GM23338 (cell line): ENCODE data around the gene SLC35A3. TPM values are rescaled to one million over a fixed set of nuclear protein-coding genes. Genes with fewer than 3 reads are reported as not detected.

Experiments
- ATAC-seq: fragments of 200-7000 bp; cut with Tn5 transposase; 3 replicates; pipeline ENCODE4 v1.9.1; 2020
- DNase-seq: peaks from one replicate; pipeline ENCODE4 v3.0.0-alpha.2; 2015; ENCODE audit warnings: low spot score
- H2AFZ ChIP-seq: fragments of 200-600 bp; sonication (generic); 2 replicates; pipeline ENCODE4 v1.8.0; 2016; ENCODE audit warnings: antibody characterized with exemption, mild to moderate bottlenecking, moderate library complexity
- H3F3A ChIP-seq: fragments of 200-600 bp; sonication (generic); replicated peaks from 2 replicates; pipeline ENCODE4 v1.8.0; 2017; ENCODE audit warnings: antibody characterized with exemption, mixed run types, low read depth
- H3K27ac ChIP-seq: fragments of 200-600 bp; sonication (generic); 2 replicates; pipeline ENCODE4 v1.6.1; 2016; ENCODE audit warnings: low read depth
- H3K27me3 ChIP-seq: fragments of 200-600 bp; sonication (generic); 2 replicates; pipeline ENCODE4 v1.8.0; 2016; ENCODE audit warnings: mild to moderate bottlenecking, mixed run types, moderate library complexity; ENCODE audit not compliant: insufficient read depth
- H3K36me3 ChIP-seq: fragments of 200-600 bp; sonication (generic); 2 replicates; pipeline ENCODE4 v1.8.0; 2016; ENCODE audit warnings: mild to moderate bottlenecking; ENCODE audit not compliant: insufficient read depth
- H3K4me1 ChIP-seq: fragments of 200-600 bp; sonication (generic); 2 replicates; pipeline ENCODE4 v1.8.0; 2016; ENCODE audit warnings: mild to moderate bottlenecking, moderate library complexity; ENCODE audit not compliant: insufficient read depth
- H3K4me2 ChIP-seq: fragments of 200-600 bp; sonication (generic); 2 replicates; pipeline ENCODE4 v1.7.1; 2017; ENCODE audit warnings: mixed run types
- H3K4me3 ChIP-seq: fragments of 200-600 bp; sonication (generic); 2 replicates; pipeline ENCODE4 v1.6.1; 2016; ENCODE audit warnings: mixed run types
- H3K79me2 ChIP-seq: fragments of 200-600 bp; sonication (generic); replicated peaks from 2 replicates; pipeline ENCODE4 v1.8.0; 2017; ENCODE audit warnings: mild to moderate bottlenecking; ENCODE audit not compliant: insufficient read depth
- H3K9me2 ChIP-seq: fragments of 200-600 bp; sonication (generic); 2 replicates; pipeline ENCODE4 v1.8.0; 2017; ENCODE audit not compliant: insufficient read depth
- H4K20me1 ChIP-seq: fragments of 200-600 bp; sonication (generic); replicated peaks from 2 replicates; pipeline ENCODE4 v1.8.0; 2017; ENCODE audit warnings: mild to moderate bottlenecking; ENCODE audit not compliant: insufficient read depth
- H3K27ac Mint-ChIP-seq: 2 replicates; pipeline ENCODE4 v1.8.0; 2020; ENCODE audit warnings: inconsistent platforms, mild to moderate bottlenecking, moderate library complexity, mixed read lengths
- H3K27me3 Mint-ChIP-seq: 3 replicates; pipeline ENCODE4 v1.8.0; 2022; ENCODE audit warnings: low read depth, mild to moderate bottlenecking, moderate library complexity, mixed read lengths, inconsistent platforms; ENCODE audit not compliant: insufficient read depth, poor library complexity
- H3K36me3 Mint-ChIP-seq: 3 replicates; pipeline ENCODE4 v1.8.0; 2021; ENCODE audit warnings: low read depth, mild to moderate bottlenecking, inconsistent platforms, moderate library complexity, mixed read lengths
- H3K4me1 Mint-ChIP-seq: 3 replicates; pipeline ENCODE4 v1.8.0; 2020; ENCODE audit warnings: mild to moderate bottlenecking, inconsistent platforms, mixed read lengths
- H3K4me3 Mint-ChIP-seq: 3 replicates; pipeline ENCODE4 v1.8.0; 2021; ENCODE audit warnings: moderate library complexity, mild to moderate bottlenecking, inconsistent platforms, mixed read lengths
- H3K9me3 Mint-ChIP-seq: 3 replicates; pipeline ENCODE4 v1.8.0; 2020; ENCODE audit warnings: moderate library complexity, mild to moderate bottlenecking, inconsistent platforms, mixed read lengths
- CREB1 ChIP-seq: fragments of 250-450 bp; sonication (Bioruptor Pico); IDR thresholded peaks from 2 replicates; pipeline ENCODE4 v1.5.0; 2020; ENCODE audit warnings: low read depth, mild to moderate bottlenecking, moderate library complexity
- EZH2 ChIP-seq: fragments of 200-600 bp; sonication (generic); IDR thresholded peaks from one replicate; pipeline ENCODE4 v1.8.0; 2017; ENCODE audit warnings: antibody characterized with exemption, mild to moderate bottlenecking, low read depth; ENCODE audit not compliant: unreplicated experiment
- ZNF114 ChIP-seq: fragments of 250-450 bp; sonication (Bioruptor Pico); IDR thresholded peaks from 2 replicates; pipeline ENCODE4 v1.5.0; 2020; ENCODE audit warnings: mild to moderate bottlenecking, moderate library complexity
- ZNF331 ChIP-seq: fragments of 250-450 bp; sonication (Bioruptor Pico); IDR thresholded peaks from 2 replicates; pipeline ENCODE4 v1.5.0; 2020; ENCODE audit warnings: low read depth, mild to moderate bottlenecking, moderate library complexity
- polyA plus RNA-seq: library from polyadenylated mRNA; unstranded; fragments of >200 nt; fragmentation: Nextera tagmentation; extraction: Ambion mirVana; gene quantifications from 2 replicates; pipeline ENCODE4 v1.2.1, GENCODE V29; 2016
- total RNA-seq: library from RNA; depleted of rRNA; stranded (reverse); fragments of >200 nt; shearing (Covaris generic); gene quantifications from 2 replicates; pipeline ENCODE4 v1.2.3, GENCODE V29; 2014
- TF ChIP-seq, protein P1 (sequence below): fragments of 250-450 bp; sonication (Bioruptor Pico); IDR thresholded peaks from 2 replicates; pipeline ENCODE4 v1.5.0; 2020; ENCODE audit warnings: mild to moderate bottlenecking, moderate library complexity
- TF ChIP-seq, protein P2 (sequence below): IDR thresholded peaks from 2 replicates; pipeline ENCODE4 v1.6.1; 2016; ENCODE audit warnings: antibody characterized with exemption

Gene SLC35A3
- total and polyA plus RNA-seq, 2 experiments from 2014 or later, result 7.6 to 27.2 TPM

- TF ChIP-seq ZNF331 (no peak), EZH2 (no peak), CREB1 (CRISPR knock-in tag) (no peak), ZNF114 (CRISPR knock-in tag) (no peak)
Observed at GRCh38 chr1:99945174-99945573, 24.6 kb upstream of the SLC35A3 start (continued).

DNA sequence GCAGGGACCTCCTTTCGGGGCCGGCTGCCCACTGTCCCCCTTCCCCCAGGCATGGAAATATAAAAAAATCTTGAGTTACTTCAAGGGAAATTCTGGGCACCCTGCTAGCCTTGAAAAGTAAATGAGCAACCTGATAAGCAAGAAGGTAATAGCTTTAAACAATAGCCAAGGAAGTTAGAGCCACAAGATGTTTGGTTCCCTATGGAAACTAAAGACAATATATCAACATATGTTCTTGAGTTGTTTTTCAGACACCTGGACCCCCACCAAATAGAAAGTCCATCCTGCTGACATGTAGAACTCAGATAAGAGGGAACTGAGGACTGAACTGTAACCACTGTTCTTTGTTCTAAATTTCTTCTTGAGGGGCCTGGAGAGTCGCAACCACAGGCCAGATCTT is 19.3 kb upstream of the SLC35A3 start:
- Histone ChIP-seq H3K27ac (peak overlapping the region; percentile 61; the same call in 1 of the 2 replicates), H3K4me1 (no peaks in the 10 kb centered on the region), H3K4me3 (no peak overlapping the region), H3K9me2 (no peaks in the 10 kb centered on the region; the same call in 1 of the 2 replicates), H3K27me3 (no peaks in the 10 kb centered on the region), H3K36me3 (no peaks in the 10 kb centered on the region), H3K79me2 (no peaks in the 10 kb centered on the region), H3K4me2 (no peak overlapping the region), H3F3A (no peaks in the 10 kb centered on the region), H2AFZ (peak overlapping the region; percentile 5; the same call in 1 of the 2 replicates), H4K20me1 (no peaks in the 10 kb centered on the region)
- ATAC-seq (no peak), DNase-seq (peak; percentile 5)
- Mint-ChIP-seq H3K27ac (no peak overlapping the region; the same call in 1 of the 2 replicates), H3K4me3 (no peak overlapping the region), H3K9me3 (no peaks in the 10 kb centered on the region), H3K27me3 (peaks cover 2% of the 10 kb centered on the region), H3K4me1 (peaks cover 4% of the 10 kb centered on the region; the same call in 2 of the 3 replicates), H3K36me3 (no peaks in the 10 kb centered on the region)
- TF ChIP-seq, protein P1, sequence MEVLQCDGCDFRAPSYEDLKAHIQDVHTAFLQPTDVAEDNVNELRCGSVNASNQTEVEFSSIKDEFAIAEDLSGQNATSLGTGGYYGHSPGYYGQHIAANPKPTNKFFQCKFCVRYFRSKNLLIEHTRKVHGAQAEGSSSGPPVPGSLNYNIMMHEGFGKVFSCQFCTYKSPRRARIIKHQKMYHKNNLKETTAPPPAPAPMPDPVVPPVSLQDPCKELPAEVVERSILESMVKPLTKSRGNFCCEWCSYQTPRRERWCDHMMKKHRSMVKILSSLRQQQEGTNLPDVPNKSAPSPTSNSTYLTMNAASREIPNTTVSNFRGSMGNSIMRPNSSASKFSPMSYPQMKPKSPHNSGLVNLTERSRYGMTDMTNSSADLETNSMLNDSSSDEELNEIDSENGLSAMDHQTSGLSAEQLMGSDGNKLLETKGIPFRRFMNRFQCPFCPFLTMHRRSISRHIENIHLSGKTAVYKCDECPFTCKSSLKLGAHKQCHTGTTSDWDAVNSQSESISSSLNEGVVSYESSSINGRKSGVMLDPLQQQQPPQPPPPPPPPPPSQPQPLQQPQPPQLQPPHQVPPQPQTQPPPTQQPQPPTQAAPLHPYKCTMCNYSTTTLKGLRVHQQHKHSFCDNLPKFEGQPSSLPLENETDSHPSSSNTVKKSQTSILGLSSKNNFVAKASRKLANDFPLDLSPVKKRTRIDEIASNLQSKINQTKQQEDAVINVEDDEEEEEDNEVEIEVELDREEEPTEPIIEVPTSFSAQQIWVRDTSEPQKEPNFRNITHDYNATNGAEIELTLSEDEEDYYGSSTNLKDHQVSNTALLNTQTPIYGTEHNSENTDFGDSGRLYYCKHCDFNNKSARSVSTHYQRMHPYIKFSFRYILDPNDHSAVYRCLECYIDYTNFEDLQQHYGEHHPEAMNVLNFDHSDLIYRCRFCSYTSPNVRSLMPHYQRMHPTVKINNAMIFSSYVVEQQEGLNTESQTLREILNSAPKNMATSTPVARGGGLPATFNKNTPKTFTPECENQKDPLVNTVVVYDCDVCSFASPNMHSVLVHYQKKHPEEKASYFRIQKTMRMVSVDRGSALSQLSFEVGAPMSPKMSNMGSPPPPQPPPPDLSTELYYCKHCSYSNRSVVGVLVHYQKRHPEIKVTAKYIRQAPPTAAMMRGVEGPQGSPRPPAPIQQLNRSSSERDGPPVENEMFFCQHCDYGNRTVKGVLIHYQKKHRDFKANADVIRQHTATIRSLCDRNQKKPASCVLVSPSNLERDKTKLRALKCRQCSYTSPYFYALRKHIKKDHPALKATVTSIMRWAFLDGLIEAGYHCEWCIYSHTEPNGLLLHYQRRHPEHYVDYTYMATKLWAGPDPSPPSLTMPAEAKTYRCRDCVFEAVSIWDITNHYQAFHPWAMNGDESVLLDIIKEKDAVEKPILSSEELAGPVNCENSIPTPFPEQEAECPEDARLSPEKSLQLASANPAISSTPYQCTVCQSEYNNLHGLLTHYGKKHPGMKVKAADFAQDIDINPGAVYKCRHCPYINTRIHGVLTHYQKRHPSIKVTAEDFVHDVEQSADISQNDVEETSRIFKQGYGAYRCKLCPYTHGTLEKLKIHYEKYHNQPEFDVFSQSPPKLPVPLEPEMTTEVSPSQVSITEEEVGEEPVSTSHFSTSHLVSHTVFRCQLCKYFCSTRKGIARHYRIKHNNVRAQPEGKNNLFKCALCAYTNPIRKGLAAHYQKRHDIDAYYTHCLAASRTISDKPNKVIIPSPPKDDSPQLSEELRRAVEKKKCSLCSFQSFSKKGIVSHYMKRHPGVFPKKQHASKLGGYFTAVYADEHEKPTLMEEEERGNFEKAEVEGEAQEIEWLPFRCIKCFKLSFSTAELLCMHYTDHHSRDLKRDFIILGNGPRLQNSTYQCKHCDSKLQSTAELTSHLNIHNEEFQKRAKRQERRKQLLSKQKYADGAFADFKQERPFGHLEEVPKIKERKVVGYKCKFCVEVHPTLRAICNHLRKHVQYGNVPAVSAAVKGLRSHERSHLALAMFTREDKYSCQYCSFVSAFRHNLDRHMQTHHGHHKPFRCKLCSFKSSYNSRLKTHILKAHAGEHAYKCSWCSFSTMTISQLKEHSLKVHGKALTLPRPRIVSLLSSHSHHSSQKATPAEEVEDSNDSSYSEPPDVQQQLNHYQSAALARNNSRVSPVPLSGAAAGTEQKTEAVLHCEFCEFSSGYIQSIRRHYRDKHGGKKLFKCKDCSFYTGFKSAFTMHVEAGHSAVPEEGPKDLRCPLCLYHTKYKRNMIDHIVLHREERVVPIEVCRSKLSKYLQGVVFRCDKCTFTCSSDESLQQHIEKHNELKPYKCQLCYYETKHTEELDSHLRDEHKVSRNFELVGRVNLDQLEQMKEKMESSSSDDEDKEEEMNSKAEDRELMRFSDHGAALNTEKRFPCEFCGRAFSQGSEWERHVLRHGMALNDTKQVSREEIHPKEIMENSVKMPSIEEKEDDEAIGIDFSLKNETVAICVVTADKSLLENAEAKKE, result no peak
- TF ChIP-seq, protein P2, sequence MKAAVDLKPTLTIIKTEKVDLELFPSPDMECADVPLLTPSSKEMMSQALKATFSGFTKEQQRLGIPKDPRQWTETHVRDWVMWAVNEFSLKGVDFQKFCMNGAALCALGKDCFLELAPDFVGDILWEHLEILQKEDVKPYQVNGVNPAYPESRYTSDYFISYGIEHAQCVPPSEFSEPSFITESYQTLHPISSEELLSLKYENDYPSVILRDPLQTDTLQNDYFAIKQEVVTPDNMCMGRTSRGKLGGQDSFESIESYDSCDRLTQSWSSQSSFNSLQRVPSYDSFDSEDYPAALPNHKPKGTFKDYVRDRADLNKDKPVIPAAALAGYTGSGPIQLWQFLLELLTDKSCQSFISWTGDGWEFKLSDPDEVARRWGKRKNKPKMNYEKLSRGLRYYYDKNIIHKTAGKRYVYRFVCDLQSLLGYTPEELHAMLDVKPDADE, result no peak
- no peak for TF ChIP-seq EZH2
- TF ChIP-seq CREB1 (CRISPR knock-in tag), result no peak
